Neutrophil (primary cell): ENCODE data around the gene TTC39C.

Experiments
- H3K27ac ChIP-seq: fragments of 200-600 bp; sonication (generic); 2 replicates; pipeline ENCODE4 v1.5.1; 2016; ENCODE audit warnings: mild to moderate bottlenecking, moderate library complexity
- H3K27me3 ChIP-seq: fragments of 200-600 bp; sonication (generic); 2 replicates; pipeline ENCODE4 v1.6.0; 2016; ENCODE audit warnings: mild to moderate bottlenecking
- H3K36me3 ChIP-seq: fragments of 200-600 bp; sonication (generic); 2 replicates; pipeline ENCODE4 v1.5.1; 2017
- H3K4me1 ChIP-seq, 2 experiments: fragments of 200-600 bp in 1 of 2; sonication (generic) in 1 of 2; 1 replicate in 1 of 2; 2 replicates in 1 of 2; pipeline versions ENCODE4 v1.5.1 to v1.6.1; 2013 to 2016; ENCODE audit warnings: low read depth in 1 of 2, low read length in 1 of 2, mild to moderate bottlenecking in 1 of 2, moderate library complexity in 1 of 2; ENCODE audit not compliant: control insufficient read depth in 1 of 2, insufficient read depth in 1 of 2
- H3K4me3 ChIP-seq, 2 experiments: fragments of 200-600 bp in 1 of 2; sonication (generic) in 1 of 2; 1 replicate in 1 of 2; 2 replicates in 1 of 2; pipeline ENCODE4 v1.5.1; 2013 to 2016; ENCODE audit warnings: low read depth in 1 of 2, low read length in 1 of 2, mild to moderate bottlenecking in 1 of 2, moderate library complexity in 1 of 2
- H3K9me3 ChIP-seq: fragments of 200-600 bp; sonication (generic); 2 replicates; pipeline ENCODE4 v1.5.1; 2016
- CTCF ChIP-seq: fragments of 200-600 bp; sonication (generic); IDR thresholded peaks from 2 replicates; pipeline ENCODE4 v1.5.1; 2016; ENCODE audit warnings: antibody characterized with exemption

The TTC39C gene

DNA sequence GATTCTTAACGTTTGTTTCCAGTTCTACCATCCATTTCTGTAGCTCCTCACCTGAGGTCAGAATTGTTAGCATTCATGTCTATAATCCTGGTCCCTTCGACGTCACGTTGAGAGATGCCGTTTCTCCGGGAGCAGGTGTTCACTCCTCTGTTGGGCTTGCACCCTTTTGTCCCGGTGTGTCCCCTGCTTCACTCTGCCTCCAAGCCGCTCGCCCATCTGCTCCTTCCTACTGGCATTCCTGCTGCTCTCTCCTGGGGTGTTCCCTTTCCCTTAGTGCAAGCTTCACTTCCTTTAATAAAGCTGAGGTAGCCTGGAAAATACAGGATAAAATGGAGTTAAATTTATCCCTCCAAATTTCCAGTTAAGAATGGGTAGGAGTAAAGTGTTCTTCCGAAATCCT, 62.4 kb downstream of the TTC39C start:
- Histone ChIP-seq H3K27ac (no peak overlapping the region), H3K9me3 (no peaks in the 10 kb centered on the region), H3K36me3 (peaks cover 16% of the 10 kb centered on the region), H3K4me3 (no peak overlapping the region), H3K27me3 (no peaks in the 10 kb centered on the region), H3K4me1 (no peaks in the 10 kb centered on the region)
- TF ChIP-seq CTCF, result no peak

GRCh38 chr18:24078391-24078790, 63.8 kb downstream of the TTC39C start:
- no peak for TF ChIP-seq CTCF
- Histone ChIP-seq H3K27ac (no peak overlapping the region), H3K27me3 (no peaks in the 10 kb centered on the region), H3K4me1 (no peaks in the 10 kb centered on the region), H3K36me3 (peaks cover 23% of the 10 kb centered on the region), H3K4me3 (no peak overlapping the region), H3K9me3 (no peaks in the 10 kb centered on the region)

- H3K36me3 ChIP-seq, result peaks cover 22% of the 10 kb centered on the region
- H3K27me3 ChIP-seq, result no peaks in the 10 kb centered on the region
- H3K27ac ChIP-seq, result no peak overlapping the region
- H3K4me1 ChIP-seq, result no peaks in the 10 kb centered on the region
- no peak overlapping the region for H3K4me3 ChIP-seq
- no peaks in the 10 kb centered on the region for H3K9me3 ChIP-seq
- TF ChIP-seq CTCF, result no peak
These were observed 66.3 kb downstream of the TTC39C start for GRCh38 chr18:24080861-24081260.

DNA sequence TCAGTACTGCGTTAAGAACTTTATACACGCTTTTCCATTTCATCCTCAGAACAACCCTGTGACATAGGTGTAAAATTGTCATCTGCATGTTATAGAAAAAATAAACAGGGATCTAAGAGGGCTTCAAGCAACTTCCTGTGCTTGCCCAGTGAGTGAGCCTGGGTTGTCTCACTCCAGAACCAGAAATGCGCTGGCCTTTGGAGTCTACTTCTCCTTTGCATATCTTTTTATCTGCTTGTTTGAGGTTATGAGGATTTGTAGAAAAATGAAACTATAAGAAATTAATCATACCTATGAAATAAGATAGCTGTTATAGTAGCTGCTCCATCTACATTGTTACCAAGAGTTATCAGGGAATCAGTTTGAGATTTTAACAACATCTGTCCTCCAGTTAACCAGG, 69.0 kb downstream of the TTC39C start:
- no peak overlapping the region for H3K27ac ChIP-seq
- H3K4me1 ChIP-seq, result no peaks in the 10 kb centered on the region
- no peaks in the 10 kb centered on the region for H3K9me3 ChIP-seq
- peaks cover 25% of the 10 kb centered on the region for H3K36me3 ChIP-seq
- H3K27me3 ChIP-seq, result no peaks in the 10 kb centered on the region
- no peak for TF ChIP-seq CTCF
- no peak overlapping the region for H3K4me3 ChIP-seq

DNA sequence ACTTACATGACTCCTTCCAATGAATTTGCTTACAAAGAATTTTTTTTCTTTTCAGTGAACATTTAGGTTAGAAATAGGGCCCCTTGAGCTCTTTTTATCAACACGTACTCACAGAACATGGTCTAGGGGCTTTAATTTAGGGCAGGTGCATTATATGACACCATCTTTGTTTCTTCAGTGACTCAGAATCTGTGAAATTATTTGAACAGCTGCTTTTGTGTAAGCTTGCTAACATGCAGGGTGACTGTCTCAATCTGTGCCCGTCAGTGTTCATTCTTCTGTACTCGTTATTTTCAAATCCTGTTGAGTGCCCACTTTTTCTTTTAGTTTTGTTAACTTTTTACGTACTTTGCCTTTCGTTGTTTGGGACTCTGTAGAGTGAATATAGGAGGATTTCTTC, 71.5 kb downstream of the TTC39C start:
- Histone ChIP-seq H3K9me3 (no peaks in the 10 kb centered on the region), H3K4me3 (no peak overlapping the region), H3K27ac (no peak overlapping the region), H3K36me3 (peaks cover 19% of the 10 kb centered on the region), H3K27me3 (no peaks in the 10 kb centered on the region), H3K4me1 (no peaks in the 10 kb centered on the region)
- TF ChIP-seq CTCF, result no peak

DNA sequence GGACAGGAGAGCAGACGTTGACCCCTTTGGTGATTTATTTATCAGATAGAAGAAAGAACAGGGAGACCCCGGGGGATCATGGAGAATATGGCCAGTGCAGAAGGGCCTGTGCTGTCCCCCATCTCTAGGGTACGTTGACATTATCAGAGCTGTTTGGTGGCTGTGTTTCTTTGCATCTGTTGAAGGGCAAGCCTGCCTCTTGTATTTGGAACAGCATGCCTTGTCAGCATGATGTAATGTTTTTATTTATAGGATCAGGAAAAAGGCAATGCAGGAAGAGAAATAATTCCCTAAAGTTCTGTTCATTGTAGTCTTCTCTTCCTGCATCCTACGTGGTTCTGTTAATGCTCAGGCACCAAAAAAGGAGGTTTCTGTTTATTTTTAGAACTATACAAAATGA, 74.5 kb downstream of the TTC39C start:
- H3K9me3 ChIP-seq, result no peaks in the 10 kb centered on the region
- H3K4me1 ChIP-seq, result no peaks in the 10 kb centered on the region
- H3K27ac ChIP-seq, result no peak overlapping the region
- no peak overlapping the region for H3K4me3 ChIP-seq
- H3K27me3 ChIP-seq, result no peaks in the 10 kb centered on the region
- H3K36me3 ChIP-seq, result peaks cover 7% of the 10 kb centered on the region
- TF ChIP-seq CTCF, result no peak
